ENCODE measurements around the gene DNAH2. TPM values are rescaled to one million over a fixed set of nuclear protein-coding genes. Genes with fewer than 3 reads are reported as not detected.

DNAH2 gene
- polyA plus RNA-seq, 1 donor = 4.3 TPM

GRCh38 chr17:7864995-7865650 is 147.6 kb downstream of the DNAH2 start:
- DNase-seq (ENCODE audit: low read depth) = no peak

- no peak for DNase-seq (ENCODE audit: low read depth)
Measured at GRCh38 chr17:7867881-7868329, 150.4 kb downstream of the DNAH2 start.

GRCh38 chr17:7873051-7873450 is 155.5 kb downstream of the DNAH2 start:
- DNase-seq (ENCODE audit: low read depth) = no peak

- no peak for DNase-seq (ENCODE audit: low read depth)
Measured at GRCh38 chr17:7875804-7876370, 158.3 kb downstream of the DNAH2 start.

- no peak for DNase-seq (ENCODE audit: low read depth)
Measured at GRCh38 chr17:7878234-7878633, 160.7 kb downstream of the DNAH2 start.

GRCh38 chr17:7880076-7880868 is 162.7 kb downstream of the DNAH2 start:
- no peak for DNase-seq (ENCODE audit: low read depth)

GRCh38 chr17:7881276-7882054 is 163.9 kb downstream of the DNAH2 start:
- no peak for DNase-seq (ENCODE audit: low read depth)

GRCh38 chr17:7882068-7882467 is 164.5 kb downstream of the DNAH2 start:
- no peak for DNase-seq (ENCODE audit: low read depth)

GRCh38 chr17:7882629-7883028 is 165.1 kb downstream of the DNAH2 start:
- DNase-seq (ENCODE audit: low read depth) = no peak

Other genes starting within 250 kb of the DNAH2 start
- gene ZBTB4, start 238.1 kb upstream of the DNAH2 start, polyA plus RNA-seq (ENCODE audit: insufficient read length) = 25.1 TPM
- gene SLC35G6, start 236.3 kb upstream of the DNAH2 start, polyA plus RNA-seq (ENCODE audit: insufficient read length) = 0.15 TPM
- gene POLR2A, start 233.4 kb upstream of the DNAH2 start, polyA plus RNA-seq (ENCODE audit: insufficient read length) = 53.3 TPM
- gene TNFSF12, start 168.7 kb upstream of the DNAH2 start, polyA plus RNA-seq (ENCODE audit: insufficient read length) = 25.8 TPM
- 2.6 TPM for gene TNFSF13, start 159.0 kb upstream of the DNAH2 start, polyA plus RNA-seq (ENCODE audit: insufficient read length)
- 31.7 TPM for gene SENP3, start 155.8 kb upstream of the DNAH2 start, polyA plus RNA-seq (ENCODE audit: insufficient read length)
- 25.6 TPM for gene CD68, start 138.1 kb upstream of the DNAH2 start, polyA plus RNA-seq (ENCODE audit: insufficient read length)
- gene MPDU1, start 133.9 kb upstream of the DNAH2 start, polyA plus RNA-seq (ENCODE audit: insufficient read length) = 43.1 TPM
- 1.7 TPM for gene SOX15, start 127.7 kb upstream of the DNAH2 start, polyA plus RNA-seq (ENCODE audit: insufficient read length)
- gene FXR2, start 102.8 kb upstream of the DNAH2 start, polyA plus RNA-seq (ENCODE audit: insufficient read length) = 38.5 TPM
- 61.7 TPM for gene SAT2, start 89.9 kb upstream of the DNAH2 start, polyA plus RNA-seq (ENCODE audit: insufficient read length)
- gene SHBG, start 87.6 kb upstream of the DNAH2 start, polyA plus RNA-seq (ENCODE audit: insufficient read length) = 0.51 TPM
- gene ATP1B2, start 66.8 kb upstream of the DNAH2 start, polyA plus RNA-seq (ENCODE audit: insufficient read length) = 33.9 TPM
- 32.3 TPM for gene TP53, start 30.3 kb upstream of the DNAH2 start, polyA plus RNA-seq (ENCODE audit: insufficient read length)
- 6.6 TPM for gene WRAP53, start 29.3 kb upstream of the DNAH2 start, polyA plus RNA-seq (ENCODE audit: insufficient read length)
- 4.4 TPM for gene EFNB3, start 12.5 kb upstream of the DNAH2 start, polyA plus RNA-seq (ENCODE audit: insufficient read length)
- gene KDM6B, start 116.5 kb downstream of the DNAH2 start, polyA plus RNA-seq (ENCODE audit: insufficient read length) = 15.4 TPM
- gene TMEM88, start 137.3 kb downstream of the DNAH2 start, polyA plus RNA-seq (ENCODE audit: insufficient read length) = 23.0 TPM
- gene NAA38, start 139.8 kb downstream of the DNAH2 start, polyA plus RNA-seq (ENCODE audit: insufficient read length) = 54.2 TPM
- gene CYB5D1, start 140.3 kb downstream of the DNAH2 start, polyA plus RNA-seq (ENCODE audit: insufficient read length) = 7.2 TPM
- 66.1 TPM for gene CHD3, start 171.0 kb downstream of the DNAH2 start, polyA plus RNA-seq (ENCODE audit: insufficient read length)
- gene RNF227, start 198.5 kb downstream of the DNAH2 start, polyA plus RNA-seq (ENCODE audit: insufficient read length) = 2.5 TPM
- 4.6 TPM for gene KCNAB3, start 212.1 kb downstream of the DNAH2 start, polyA plus RNA-seq (ENCODE audit: insufficient read length)
- 86.8 TPM for gene TRAPPC1, start 214.2 kb downstream of the DNAH2 start, polyA plus RNA-seq (ENCODE audit: insufficient read length)
- gene CNTROB, start 214.5 kb downstream of the DNAH2 start, polyA plus RNA-seq (ENCODE audit: insufficient read length) = 31.0 TPM

Data from forelimb muscle (tissue), 1 donor.